Neutrophil (primary cell): ENCODE results near the gene CD247.

Experiments used
- H3K27ac ChIP-seq: fragments of 200-600 bp; sonication (generic); 2 replicates; pipeline ENCODE4 v1.5.1; 2016; ENCODE audit warnings: mild to moderate bottlenecking, moderate library complexity
- H3K27me3 ChIP-seq: fragments of 200-600 bp; sonication (generic); 2 replicates; pipeline ENCODE4 v1.6.0; 2016; ENCODE audit warnings: mild to moderate bottlenecking
- H3K36me3 ChIP-seq: fragments of 200-600 bp; sonication (generic); 2 replicates; pipeline ENCODE4 v1.5.1; 2017
- H3K4me1 ChIP-seq, 2 experiments: fragments of 200-600 bp in 1 of 2; sonication (generic) in 1 of 2; 1 replicate in 1 of 2; 2 replicates in 1 of 2; pipeline versions ENCODE4 v1.5.1 to v1.6.1; 2013 to 2016; ENCODE audit warnings: low read depth in 1 of 2, low read length in 1 of 2, mild to moderate bottlenecking in 1 of 2, moderate library complexity in 1 of 2; ENCODE audit not compliant: control insufficient read depth in 1 of 2, insufficient read depth in 1 of 2
- H3K4me3 ChIP-seq, 2 experiments: fragments of 200-600 bp in 1 of 2; sonication (generic) in 1 of 2; 1 replicate in 1 of 2; 2 replicates in 1 of 2; pipeline ENCODE4 v1.5.1; 2013 to 2016; ENCODE audit warnings: low read depth in 1 of 2, low read length in 1 of 2, mild to moderate bottlenecking in 1 of 2, moderate library complexity in 1 of 2
- H3K9me3 ChIP-seq: fragments of 200-600 bp; sonication (generic); 2 replicates; pipeline ENCODE4 v1.5.1; 2016
- CTCF ChIP-seq: fragments of 200-600 bp; sonication (generic); IDR thresholded peaks from 2 replicates; pipeline ENCODE4 v1.5.1; 2016; ENCODE audit warnings: antibody characterized with exemption

The CD247 gene

GRCh38 chr1:167467752-167468151 lies 50.6 kb downstream of the CD247 start:
- Histone ChIP-seq H3K9me3 (no peaks in the 10 kb centered on the region), H3K4me3 (no peak overlapping the region), H3K27me3 (no peaks in the 10 kb centered on the region), H3K36me3 (no peaks in the 10 kb centered on the region), H3K27ac (no peak overlapping the region), H3K4me1 (no peaks in the 10 kb centered on the region)
- no peak for TF ChIP-seq CTCF

- Histone ChIP-seq H3K4me1 (no peaks in the 10 kb centered on the region), H3K27me3 (no peaks in the 10 kb centered on the region), H3K36me3 (no peaks in the 10 kb centered on the region), H3K27ac (no peak overlapping the region), H3K9me3 (no peaks in the 10 kb centered on the region), H3K4me3 (no peak overlapping the region)
- no peak for TF ChIP-seq CTCF
These were observed 51.1 kb downstream of the CD247 start for GRCh38 chr1:167467126-167467710.

GRCh38 chr1:167465743-167466142 lies 52.6 kb downstream of the CD247 start:
- TF ChIP-seq CTCF, result no peak

GRCh38 chr1:167465018-167465417 lies 53.3 kb downstream of the CD247 start:
- TF ChIP-seq CTCF, result no peak
- no peaks in the 10 kb centered on the region for H3K27me3 ChIP-seq
- H3K9me3 ChIP-seq, result no peaks in the 10 kb centered on the region
- no peaks in the 10 kb centered on the region for H3K4me1 ChIP-seq
- H3K27ac ChIP-seq, result no peak overlapping the region
- H3K36me3 ChIP-seq, result no peaks in the 10 kb centered on the region
- no peak overlapping the region for H3K4me3 ChIP-seq

More at GRCh38 chr1:167465743-167466142, 52.6 kb downstream of the CD247 start:
- H3K4me1 ChIP-seq, result no peaks in the 10 kb centered on the region
- no peak overlapping the region for H3K4me3 ChIP-seq
- H3K27ac ChIP-seq, result no peak overlapping the region
- H3K36me3 ChIP-seq, result no peaks in the 10 kb centered on the region
- H3K27me3 ChIP-seq, result no peaks in the 10 kb centered on the region
- no peaks in the 10 kb centered on the region for H3K9me3 ChIP-seq

GRCh38 chr1:167463875-167464575 lies 54.3 kb downstream of the CD247 start:
- no peak for TF ChIP-seq CTCF
- no peaks in the 10 kb centered on the region for H3K36me3 ChIP-seq
- H3K27me3 ChIP-seq, result no peaks in the 10 kb centered on the region
- no peak overlapping the region for H3K27ac ChIP-seq
- H3K9me3 ChIP-seq, result no peaks in the 10 kb centered on the region
- no peak overlapping the region for H3K4me3 ChIP-seq
- no peaks in the 10 kb centered on the region for H3K4me1 ChIP-seq
